NCI-H146 (cell line): Measurements from ENCODE around the gene MED27.

Experiments
- DNase-seq: peaks from one replicate; lab custom pipeline; 2025; lab: John Stamatoyannopoulos, UW

MED27 gene

DNA sequence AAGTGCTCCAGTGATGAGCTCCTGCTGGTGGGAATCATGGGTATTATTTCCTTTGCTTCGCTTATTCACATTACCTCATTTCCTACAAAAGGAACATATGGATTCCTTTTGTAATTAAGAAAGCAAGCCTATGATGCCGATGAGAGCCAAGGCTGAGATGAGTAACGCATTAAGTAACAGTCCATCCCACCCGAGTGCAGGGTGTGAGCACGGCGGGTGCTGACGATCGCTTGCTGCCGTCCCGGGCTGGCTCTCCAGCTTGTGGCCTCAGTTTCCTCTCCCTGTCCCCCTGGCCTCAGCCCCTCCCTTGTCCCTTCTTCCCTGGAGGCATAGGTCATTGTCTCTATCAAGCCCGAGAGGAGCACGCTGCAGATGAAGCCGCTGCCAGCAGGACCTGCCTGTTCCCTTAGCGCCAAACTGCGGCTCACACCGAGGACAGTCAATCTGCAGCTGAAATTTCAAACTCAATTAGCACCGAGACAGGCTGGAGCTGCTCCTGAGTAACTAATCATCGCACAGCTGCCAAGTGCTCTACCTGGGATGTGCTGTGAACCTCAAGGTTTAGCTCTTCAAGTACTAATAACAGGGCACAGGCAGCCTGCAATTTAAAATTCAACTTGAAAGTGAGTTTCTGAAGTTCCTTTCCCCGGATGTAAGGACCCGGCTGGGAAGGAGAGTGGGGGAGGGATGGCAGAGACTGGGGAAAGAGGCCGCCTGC lies 224.6 kb downstream of the MED27 start:
- DNase-seq, result no peak

DNA sequence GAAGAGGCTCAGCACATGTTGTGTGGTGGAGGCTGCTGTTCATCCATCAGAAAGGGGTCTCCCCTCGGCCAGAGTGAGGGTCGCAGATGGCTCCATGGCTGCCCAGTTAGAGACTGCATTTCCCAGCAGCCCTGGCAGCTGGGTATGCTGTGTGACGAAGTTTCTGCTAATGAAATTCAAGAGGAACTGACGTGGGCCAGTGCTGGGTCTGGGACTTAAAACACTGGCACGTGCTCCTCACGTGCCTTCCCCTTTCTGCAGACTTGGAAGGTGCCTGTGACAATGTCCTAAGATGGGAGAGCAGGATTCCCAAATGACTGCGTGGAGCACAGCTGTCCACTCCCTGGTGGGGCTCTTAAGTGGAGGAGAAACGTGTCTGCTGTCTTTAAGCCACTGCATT lies 225.3 kb downstream of the MED27 start:
- DNase-seq, result no peak

DNA sequence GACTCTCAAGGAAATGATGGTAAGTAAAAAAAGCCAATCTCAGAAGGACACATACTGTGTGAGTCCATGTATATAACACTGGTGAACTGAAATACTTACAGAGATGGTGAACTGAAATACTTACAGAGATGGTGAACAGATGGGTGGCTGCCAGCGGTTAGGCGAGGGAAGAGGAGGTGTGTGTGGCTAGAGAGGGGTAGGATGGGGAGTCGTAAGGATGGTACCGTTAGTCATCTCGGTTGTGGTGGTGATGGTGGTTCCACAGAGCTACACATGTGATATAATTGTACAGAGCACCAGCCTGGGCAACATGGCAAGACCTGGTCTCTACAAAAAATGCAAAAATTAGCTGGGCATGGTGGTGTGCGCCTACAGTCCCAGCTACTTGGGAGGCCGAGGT lies 226.2 kb downstream of the MED27 start:
- DNase-seq, result no peak

DNA sequence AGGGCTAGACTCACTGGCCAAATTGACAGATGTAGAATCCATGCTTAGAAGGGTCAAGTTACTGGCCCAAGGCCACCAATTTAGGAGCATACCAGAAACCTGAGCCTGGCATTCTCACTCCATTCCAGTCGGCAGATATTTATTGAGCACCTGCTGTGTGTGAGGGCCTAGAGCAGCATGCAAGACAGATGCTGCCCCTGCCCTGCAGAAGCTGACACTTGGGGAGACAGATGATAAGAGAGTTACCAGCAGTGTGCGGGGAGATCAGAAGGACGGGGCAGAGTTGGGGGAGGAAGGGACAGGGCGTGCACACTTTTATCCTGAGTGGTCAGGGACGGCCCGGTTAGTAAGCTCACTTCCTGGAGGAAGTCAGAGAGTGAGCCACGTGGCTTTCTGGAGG lies 228.3 kb downstream of the MED27 start:
- no peak for DNase-seq

DNA sequence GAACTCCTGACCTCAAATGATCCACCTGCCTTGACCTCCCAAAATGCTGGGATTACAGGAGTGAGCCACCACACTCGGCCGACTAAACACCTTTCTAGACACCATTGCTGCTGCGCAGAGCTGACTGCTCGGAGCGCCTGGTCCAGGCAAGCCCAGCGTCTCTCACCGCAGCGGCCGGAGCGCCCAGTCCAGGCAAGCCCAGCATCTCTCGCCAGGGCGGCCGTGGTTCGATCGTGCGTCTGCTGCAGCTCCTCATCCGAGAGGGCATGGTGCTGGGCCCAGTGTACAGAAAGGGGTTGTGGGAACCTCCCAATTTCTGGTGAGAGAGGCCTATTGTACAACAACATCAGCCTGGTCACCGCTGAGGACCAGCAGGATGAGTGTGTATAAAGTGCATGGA lies 230.3 kb downstream of the MED27 start:
- no peak for DNase-seq

DNA sequence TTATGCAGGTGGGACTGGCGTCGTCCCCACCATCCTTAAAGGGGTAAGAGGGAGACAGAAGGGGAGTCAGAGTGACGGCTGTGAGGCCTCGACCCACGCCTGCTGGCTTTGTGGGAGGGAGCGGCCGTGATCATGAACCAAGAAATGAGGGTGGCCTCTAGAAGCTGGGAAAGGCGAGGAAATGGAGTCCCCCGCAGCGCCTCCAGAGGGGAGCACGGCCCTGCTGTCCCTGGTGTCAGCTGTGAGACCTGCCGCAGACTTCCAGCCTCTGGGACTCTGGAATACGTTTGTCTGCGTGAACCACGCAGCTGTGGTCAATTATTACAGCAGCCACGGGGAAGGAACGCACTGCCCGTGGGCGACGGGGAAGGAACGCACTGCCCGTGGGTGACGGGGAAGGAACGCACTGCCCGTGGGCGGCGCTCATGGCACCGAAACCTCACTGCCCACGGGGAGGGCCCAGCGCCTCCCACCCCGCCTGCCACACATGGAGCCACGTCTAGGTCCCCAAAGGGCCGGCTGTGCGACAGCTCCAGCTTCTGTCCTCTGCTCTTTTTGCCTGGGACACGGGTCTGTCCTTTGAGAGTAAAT lies 231.0 kb downstream of the MED27 start:
- DNase-seq, result no peak

DNA sequence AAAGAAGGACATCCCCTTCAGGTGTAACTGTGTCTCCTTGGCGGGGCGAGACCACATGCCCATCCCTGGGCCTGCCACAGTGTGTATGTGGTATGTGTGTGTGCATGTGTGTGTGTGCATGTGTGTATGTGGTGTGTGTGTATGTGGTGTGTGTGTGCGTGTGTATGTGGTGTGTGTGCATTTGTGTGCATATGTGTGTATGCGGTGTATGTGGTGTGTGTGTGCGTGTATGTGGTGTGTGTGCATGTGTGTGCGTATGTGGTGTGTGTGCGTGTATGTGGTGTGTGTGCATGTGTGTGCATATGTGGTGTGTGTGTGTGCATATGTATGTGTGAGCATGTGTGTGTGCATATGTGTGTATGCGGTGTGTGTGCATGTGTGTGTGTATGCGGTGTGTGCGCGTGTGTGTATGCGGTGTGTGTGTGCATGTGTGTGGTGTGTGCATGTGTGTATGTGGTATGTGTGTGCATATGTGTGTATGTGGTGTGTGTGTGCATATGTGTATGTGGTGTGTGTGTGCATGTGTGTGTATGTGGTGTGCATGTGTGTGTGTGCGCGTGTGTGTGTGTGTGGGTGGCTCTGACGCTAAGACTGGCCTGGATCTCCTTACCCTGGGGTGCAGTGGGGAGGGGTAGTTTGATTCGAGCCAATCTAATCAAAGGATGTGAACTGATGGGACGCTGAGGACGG lies 231.9 kb downstream of the MED27 start:
- no peak for DNase-seq

DNA sequence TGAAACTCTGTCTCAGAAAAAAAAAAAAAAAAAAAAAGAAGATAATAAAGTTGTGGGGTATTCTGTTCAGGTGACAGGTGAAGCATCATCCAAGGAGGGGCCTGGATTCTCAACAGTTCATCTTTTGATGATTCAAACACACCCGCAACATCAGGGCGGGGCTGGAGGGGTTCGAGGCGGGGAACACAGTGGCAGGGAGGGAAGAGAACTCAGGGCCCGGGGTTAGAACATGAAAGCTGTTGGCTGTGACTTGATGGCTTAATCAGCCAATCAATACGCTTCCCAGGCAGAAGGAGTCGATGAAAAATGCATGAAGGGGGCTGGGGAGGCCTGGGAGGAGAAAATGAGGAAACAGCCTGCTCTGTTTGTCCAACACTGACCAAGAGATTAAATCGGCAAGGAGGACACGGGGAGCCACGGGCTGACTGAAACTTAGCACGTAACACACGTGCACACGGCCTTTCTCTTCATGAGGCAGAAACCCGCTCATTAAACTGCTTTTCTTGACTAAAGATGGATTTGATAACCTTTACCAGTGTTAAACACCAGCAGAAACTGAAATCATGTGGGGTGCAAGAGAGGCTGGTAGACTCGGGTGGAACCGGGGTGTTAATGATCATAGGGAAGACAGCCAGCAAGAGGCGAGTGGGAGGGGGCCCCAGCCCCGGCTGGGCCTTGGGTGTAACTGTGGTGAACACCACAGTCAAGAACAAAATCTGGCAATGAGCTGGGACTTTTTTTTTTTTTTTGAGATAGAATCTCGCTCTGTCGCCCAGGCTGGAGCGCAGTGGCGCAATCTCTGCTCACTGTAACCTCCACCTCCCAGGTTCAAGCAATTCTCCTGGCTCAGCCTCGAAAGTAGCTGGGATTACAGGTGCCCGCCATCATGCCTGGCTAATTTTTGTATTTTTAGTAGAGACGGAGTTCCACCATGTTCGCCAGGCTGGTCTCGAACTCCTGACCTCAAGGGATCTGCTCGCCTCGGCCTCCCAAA lies 234.1 kb downstream of the MED27 start:
- DNase-seq, result no peak

DNA sequence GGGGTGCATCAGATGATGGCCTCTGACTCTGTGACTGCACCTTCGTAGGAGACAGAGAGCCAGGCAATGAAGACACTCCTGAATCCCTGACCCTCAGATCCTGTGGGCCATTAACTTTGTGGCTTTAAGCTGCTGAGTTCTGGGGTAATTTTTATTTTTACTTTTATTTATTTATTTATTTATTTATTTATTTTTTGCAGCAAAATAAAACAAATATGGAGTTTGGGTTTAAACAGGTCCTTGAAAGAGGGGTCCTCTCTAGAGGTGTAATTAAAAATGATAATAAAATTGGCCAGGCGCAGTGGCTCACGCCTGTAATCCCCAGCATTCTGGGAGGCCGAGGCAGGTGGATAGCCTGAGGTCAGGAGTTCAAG lies 234.9 kb downstream of the MED27 start:
- no peak for DNase-seq

DNA sequence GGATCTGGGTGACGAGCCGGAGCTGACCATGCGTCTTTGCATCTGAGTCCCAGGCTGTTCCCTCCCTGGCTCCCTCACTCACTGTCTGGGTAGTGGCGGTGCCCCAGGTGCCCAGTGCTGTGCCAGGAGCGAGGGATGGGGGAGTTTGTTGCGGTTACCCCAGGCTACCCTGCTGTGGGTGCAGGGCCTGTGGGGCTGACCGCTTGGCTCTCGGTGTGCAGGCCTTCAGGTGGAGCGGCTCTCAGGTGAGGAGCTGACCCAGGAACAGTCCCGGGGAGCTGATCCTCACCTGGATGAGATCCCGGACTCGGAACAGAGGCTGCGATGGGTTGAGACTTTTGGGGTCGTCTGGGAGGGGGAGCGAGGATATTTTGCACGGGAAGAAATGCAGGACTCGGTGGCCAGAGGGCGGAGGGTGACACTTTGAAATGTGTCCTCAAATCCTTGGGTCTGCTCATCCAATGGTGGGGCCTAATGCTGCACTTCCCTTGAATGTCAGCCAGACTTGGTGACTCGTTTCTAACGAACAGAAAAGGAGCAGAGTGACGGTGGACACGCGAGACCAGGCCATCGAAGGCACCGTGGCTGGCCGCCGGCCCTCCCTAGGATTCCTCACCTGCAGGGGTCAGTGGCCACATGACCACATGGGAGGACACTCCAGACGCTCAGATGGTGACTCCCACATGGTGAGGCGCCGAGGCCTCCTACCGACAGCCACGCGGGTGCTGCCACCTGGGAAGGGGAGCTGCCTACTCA lies 235.5 kb downstream of the MED27 start:
- no peak for DNase-seq

DNA sequence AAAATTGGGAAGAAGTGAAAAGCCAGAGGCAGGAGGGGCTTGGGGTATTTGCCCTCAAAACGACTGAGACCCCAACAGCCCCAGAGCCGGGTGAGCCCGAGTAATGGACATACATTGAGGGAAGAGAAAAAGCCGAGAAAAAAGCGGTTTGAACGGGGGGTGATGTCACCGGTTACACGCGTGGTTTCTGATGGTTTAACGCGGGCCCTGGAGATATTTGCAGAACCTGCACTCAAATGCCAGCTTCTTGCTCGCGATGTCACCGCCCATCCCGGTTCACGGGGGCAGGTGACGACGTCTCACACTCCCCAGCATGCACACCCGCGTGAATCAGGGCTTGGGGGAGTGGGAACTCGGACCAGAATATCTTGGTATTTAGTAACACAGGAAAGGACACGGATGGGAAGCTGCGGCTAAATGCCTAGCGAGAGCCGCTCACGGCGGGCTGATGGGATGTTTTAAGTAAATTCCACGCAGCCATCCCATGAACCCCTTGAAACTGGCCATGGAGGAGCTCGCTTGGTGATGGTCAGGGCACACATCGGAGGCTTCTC lies 237.8 kb downstream of the MED27 start:
- DNase-seq, result no peak

DNA sequence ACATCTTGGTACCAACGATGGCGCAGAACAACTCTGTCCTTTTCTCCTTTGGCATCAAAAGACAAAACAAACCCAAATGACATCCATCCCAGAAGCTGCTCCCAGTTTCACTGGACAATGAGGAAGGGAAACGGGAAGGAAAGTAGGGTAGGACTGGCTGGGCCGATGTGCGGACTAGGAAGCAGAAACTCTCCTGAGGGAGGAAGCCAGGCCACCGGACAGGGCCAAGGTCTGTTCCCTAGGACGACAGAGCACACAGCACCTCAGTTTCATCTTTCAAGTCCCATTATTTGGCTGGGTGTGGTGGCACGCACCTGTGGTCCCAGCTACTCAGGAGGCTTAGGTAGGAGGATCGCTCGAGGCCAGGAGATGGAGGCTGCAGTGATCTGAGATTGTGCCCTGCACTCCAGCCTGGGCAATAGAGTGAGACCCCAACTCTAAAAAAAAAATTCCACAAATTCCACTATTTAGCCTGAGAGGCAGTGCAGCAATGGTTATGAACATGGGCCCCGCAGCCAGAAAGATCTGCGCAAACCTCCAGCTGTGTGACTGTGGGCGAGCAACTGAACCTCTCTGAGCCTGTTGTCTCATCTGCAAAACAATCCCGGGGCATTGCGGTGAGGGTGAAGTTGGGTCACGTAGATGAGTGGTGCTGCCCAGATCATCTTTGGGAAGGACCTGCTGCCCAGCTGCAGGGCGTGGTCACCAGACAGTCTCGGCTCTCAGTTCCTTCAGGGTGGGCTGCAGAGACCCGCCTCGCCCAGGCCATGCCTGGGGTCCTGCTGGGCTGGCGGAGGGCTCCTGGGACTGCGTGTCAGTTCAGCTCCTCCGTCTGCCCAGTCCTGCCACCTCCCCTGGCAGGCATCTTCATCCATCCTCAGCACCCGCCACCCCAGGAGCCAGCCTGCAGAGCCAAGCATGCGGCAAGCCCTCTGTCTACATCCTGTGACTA lies 238.6 kb downstream of the MED27 start:
- DNase-seq, result no peak

DNA sequence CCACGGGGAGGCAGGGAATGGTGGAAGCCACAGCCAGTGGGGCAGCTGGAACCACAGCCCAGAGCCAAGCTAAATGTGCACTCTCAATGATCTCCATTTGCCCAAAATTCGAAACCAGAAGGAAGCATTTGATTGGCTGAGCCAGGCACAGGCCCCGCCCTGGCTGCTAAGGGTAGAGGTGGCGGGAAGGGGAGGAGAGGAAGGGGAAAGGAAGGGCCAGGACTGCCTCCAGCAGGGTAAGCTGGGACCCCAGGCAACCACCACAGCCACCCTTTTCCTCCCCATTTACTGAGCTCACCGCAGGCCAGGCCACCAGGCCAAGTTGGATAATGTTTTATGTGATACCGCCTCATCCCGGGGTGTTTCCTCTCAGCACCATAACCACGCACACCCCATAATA lies 239.4 kb downstream of the MED27 start:
- DNase-seq, result no peak

DNA sequence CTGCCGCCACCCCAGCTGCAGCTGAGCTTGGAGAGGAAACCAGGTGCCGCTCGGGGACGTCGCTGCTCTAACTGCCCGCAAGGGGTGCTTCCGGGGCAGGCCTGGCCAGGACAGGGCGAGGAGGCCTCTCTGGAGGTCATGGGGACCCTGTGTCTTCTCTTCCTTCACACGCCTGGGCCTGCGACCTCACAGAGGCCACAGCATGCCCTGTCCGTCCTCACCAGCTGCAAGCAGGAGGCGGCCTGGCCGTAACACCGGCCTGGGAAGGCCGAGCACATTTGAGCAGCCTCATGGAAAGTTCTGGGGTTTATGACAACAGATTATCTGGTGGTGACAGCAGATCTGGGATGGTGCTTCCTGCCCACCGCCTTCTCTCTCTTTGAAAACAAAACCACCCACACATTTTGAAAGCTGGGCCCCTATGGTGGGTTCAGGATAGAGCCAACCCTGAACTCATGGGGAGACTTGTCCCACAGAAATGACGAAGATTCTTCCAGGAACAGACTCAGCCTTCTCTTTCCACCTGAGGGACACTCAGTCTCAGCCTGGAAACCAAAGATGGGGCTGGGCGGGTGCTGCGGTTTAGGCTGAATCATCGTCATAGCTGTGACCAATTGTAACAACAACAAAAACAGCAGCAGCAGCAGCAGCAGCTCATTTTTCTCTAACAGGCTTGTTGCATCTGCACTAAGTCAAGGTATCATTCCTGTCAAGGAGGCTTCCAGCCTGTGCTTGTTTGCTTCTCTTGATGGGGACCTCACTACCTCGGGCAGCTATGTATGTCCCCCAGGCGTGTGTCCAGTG lies 240.2 kb downstream of the MED27 start:
- DNase-seq, result no peak

DNA sequence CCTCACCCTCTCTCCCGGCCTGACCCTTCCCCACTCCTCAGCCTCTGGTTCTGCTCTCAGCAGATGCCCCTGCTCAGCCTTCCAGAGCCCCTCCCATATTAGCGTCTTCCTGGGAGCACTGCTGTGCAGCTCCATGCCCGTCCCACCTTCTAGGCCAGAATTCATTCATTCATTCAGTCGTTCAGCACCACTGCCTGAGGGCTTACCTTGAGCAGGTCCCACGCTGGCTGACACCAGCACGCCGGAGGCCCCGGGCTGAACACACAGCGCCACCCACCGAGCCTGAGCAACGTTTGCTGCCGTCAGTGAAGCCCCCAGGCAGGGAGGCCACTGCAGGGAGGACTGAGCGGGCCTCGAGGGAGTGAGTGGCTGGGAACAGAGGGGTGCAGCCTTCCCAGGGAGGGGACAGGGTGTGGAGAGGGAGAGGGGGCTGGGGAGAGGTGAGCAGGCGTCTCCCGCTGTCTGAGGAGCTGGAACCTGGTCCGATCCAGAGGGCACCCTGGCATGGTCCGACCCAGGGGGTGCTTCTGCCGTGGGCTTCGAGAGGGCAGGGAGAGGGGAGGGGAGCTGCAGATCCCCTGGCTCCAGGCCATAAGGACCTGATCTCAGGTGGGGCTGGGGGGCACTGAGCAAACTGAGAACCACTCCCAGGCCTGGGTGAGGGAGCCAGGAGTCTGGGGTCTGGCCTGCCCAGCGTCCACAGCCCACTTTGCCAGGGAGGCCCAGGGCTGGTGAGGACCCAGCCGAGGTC lies 241.0 kb downstream of the MED27 start:
- no peak for DNase-seq

DNA sequence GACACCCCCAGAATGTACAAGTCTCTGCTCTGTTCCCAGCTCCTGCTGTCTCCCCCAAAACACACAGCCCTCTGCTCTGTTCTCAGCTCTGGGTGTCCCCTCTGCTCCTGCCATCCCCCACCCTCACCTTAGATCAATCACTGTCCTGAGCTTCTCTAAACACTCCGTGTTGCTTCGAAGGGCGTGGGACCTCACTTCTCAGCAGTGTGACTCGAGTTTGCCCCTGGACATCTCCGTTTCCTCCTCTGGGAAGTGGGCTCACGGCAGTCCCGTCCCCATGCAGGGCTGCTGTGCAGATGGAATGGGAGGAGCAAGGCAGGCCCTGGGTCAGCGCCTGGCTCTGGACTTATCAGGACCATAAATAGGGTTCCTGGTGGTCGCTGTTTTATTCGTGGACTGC lies 241.8 kb downstream of the MED27 start:
- DNase-seq, result no peak

DNA sequence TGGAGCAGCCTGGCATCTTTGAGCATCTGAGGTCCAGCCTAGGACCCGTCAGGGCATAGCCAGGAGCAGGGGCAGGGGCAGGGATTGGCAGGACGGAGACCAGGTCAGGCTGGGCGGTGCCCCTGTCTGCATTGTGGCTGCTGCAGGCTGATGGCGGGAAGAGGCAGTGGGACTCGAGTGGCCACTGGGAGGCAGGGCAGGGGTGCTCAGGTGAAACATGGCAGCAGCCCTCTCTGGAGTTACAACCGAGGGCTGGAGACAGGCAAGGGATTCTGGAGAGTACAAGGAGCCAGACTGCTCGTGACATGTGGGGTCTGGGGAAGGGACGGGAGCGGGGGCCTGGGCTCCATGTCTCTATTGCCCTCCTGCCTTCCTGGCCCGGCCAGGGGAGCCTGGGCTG lies 242.4 kb downstream of the MED27 start:
- peak; percentile 8 for DNase-seq

DNA sequence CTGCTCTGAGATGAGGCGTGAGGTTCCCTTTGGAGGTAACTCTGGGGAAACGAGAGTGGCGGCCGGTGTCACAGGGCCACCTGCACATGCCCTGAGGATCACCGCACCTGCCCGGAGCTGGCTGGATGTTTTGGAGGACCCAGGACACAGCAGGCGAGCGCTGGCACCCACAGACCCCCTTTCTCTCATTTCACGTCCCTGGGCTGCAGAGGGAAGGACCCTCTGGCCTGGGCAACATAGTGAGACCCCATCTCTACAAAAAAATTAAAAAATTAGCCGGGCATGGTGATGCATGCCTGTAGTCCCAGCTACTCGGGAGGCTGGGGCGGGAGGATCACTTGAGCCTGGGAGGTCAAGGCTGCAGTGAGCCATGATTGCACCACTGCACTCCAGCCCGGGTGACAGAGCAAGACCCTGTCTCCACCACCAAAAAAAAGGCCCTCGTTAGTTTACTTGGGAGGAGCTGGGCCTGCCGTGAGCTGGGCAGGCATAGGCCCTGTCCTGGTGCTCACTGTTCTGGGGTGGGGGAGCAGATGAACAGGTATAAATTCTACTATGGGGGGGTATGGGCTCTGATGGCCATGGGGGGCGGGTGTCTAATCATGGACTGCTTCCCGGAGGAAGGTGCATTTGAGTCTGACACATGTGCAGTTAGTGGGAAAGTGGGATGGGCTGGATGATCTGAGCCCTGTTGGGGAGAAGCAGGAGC lies 242.9 kb downstream of the MED27 start:
- DNase-seq, result no peak
